ENCODE measurements around the gene MUS81. TPM values are rescaled to one million over a fixed set of nuclear protein-coding genes. Genes with fewer than 3 reads are reported as not detected.

Gene MUS81
- polyA plus RNA-seq, 2 of the 4 experiments (the other 2 are of a cell fraction) = 27.8 to 33.4 TPM

DNA sequence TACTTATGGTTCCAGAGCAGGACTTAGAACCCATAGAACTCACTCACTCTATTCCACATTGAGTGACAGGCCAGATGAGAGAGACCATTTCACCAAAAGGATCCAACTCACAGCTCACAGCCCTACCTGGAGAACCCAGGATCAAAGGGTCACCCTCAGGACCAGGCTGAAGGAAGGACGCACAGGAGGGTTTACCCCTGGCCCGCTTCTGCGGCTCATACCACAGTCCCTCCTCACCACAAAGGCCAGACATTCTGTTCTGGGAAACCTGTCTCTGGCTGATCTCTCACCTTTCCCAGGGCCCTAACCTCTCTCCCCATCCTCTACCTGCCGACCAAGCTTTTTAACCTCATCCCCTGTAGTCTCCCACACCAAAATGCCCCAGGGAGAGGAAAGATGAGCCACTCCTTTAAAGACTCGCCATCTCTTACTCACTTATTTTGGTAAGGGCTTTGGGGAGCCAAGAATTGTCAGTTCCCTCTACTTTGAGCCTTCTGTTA is 35.3 kb downstream of the MUS81 start:
- no peak overlapping the region for H3K4me3 ChIP-seq
- WGBS (ENCODE audit: missing lambda C conversion rate) = 87% methylated on average over 5 of the region's 5 CpGs
- H3K4me2 ChIP-seq = no peak overlapping the region
- POLR2A ChIA-PET = interaction anchor here (1.1 kb wide), 1 partner anchor 16 kb away, joined by 3 read pairs; no protein-coding TSS in a partner anchor
- no peaks in the 10 kb centered on the region for H3K9me3 ChIP-seq
- DNase-seq (ENCODE audit: low read depth in 1 of 2, low spot score in 1 of 2) (no peak), ATAC-seq (no peak), FAIRE-seq (no peak)
- TF ChIP-seq CBX2 (IDR thresholded peaks at IDR 0.05; ENCODE audit: borderline replicate concordance, low read depth) (no peak), CEBPB (IDR thresholded peaks at IDR 0.05) (no peak), HEYL (CRISPR knock-in tag; IDR thresholded peaks at IDR 0.05) (no peak), EHMT2 (IDR thresholded peaks at IDR 0.05; ENCODE audit: low read depth) (no peak), MAZ (IDR thresholded peaks at IDR 0.05; ENCODE audit: borderline replicate concordance, low read depth, low read length) (no peak), CHD2 (IDR thresholded peaks at IDR 0.05; ENCODE audit: low read length, partially characterized antibody) (no peak), SREBF2 (IDR thresholded peaks at IDR 0.05) (no peak), JUNB (IDR thresholded peaks at IDR 0.05) (no peak), ESRRA (IDR thresholded peaks at IDR 0.05; ENCODE audit: borderline replicate concordance, low read length) (no peak), HOXA7 (CRISPR knock-in tag; IDR thresholded peaks at IDR 0.05) (peak; percentile 74; the same call in 1 of the 2 replicates), RFX5 (IDR thresholded peaks at IDR 0.05) (no peak), NFE2L2 (conservative IDR thresholded peaks at IDR 0.05; ENCODE audit: low read length) (no peak), ZSCAN20 (CRISPR knock-in tag; IDR thresholded peaks at IDR 0.05) (no peak), GATA3 (IDR thresholded peaks at IDR 0.05; ENCODE audit: borderline replicate concordance) (no peak), TFCP2L1 (CRISPR knock-in tag; IDR thresholded peaks at IDR 0.05) (no peak), EP300 (IDR thresholded peaks at IDR 0.05) (no peak), KDM1A (IDR thresholded peaks at IDR 0.05; ENCODE audit: low read depth) (no peak), SMC3 (IDR thresholded peaks at IDR 0.05) (no peak), ZFP36 (IDR thresholded peaks at IDR 0.05; ENCODE audit: borderline replicate concordance, partially characterized antibody) (no peak), POLR2AphosphoS2 (conservative IDR thresholded peaks at IDR 0.05; ENCODE audit: low read length) (peak; percentile 92; the same call in 1 of the 2 replicates), POLR2A (IDR thresholded peaks at IDR 0.05; ENCODE audit: low read length) (no peak), HOXB5 (CRISPR knock-in tag; IDR thresholded peaks at IDR 0.05) (no peak), CBX8 (IDR thresholded peaks at IDR 0.05) (no peak), BHLHE40 (IDR thresholded peaks at IDR 0.05; ENCODE audit: low read depth, low read length) (no peak), KDM5A (IDR thresholded peaks at IDR 0.05) (no peak), RCOR1 (IDR thresholded peaks at IDR 0.05; ENCODE audit: low read depth, low read length) (no peak), TP53 (CRISPR knock-in tag; IDR thresholded peaks at IDR 0.05) (0 out of 2 replicates have a peak, but pooled peaks have one; percentile 81), FOSB (CRISPR knock-in tag; IDR thresholded peaks at IDR 0.05) (peak; percentile 11)
- TF ChIP-seq, protein P1, sequence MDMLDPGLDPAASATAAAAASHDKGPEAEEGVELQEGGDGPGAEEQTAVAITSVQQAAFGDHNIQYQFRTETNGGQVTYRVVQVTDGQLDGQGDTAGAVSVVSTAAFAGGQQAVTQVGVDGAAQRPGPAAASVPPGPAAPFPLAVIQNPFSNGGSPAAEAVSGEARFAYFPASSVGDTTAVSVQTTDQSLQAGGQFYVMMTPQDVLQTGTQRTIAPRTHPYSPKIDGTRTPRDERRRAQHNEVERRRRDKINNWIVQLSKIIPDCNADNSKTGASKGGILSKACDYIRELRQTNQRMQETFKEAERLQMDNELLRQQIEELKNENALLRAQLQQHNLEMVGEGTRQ (IDR thresholded peaks at IDR 0.05) = no peak
- TF ChIP-seq, protein P2, sequence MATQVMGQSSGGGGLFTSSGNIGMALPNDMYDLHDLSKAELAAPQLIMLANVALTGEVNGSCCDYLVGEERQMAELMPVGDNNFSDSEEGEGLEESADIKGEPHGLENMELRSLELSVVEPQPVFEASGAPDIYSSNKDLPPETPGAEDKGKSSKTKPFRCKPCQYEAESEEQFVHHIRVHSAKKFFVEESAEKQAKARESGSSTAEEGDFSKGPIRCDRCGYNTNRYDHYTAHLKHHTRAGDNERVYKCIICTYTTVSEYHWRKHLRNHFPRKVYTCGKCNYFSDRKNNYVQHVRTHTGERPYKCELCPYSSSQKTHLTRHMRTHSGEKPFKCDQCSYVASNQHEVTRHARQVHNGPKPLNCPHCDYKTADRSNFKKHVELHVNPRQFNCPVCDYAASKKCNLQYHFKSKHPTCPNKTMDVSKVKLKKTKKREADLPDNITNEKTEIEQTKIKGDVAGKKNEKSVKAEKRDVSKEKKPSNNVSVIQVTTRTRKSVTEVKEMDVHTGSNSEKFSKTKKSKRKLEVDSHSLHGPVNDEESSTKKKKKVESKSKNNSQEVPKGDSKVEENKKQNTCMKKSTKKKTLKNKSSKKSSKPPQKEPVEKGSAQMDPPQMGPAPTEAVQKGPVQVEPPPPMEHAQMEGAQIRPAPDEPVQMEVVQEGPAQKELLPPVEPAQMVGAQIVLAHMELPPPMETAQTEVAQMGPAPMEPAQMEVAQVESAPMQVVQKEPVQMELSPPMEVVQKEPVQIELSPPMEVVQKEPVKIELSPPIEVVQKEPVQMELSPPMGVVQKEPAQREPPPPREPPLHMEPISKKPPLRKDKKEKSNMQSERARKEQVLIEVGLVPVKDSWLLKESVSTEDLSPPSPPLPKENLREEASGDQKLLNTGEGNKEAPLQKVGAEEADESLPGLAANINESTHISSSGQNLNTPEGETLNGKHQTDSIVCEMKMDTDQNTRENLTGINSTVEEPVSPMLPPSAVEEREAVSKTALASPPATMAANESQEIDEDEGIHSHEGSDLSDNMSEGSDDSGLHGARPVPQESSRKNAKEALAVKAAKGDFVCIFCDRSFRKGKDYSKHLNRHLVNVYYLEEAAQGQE (IDR thresholded peaks at IDR 0.05) = no peak
- TF ChIP-seq, protein P3, sequence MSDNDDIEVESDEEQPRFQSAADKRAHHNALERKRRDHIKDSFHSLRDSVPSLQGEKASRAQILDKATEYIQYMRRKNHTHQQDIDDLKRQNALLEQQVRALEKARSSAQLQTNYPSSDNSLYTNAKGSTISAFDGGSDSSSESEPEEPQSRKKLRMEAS (IDR thresholded peaks at IDR 0.05) = no peak
- TF ChIP-seq, protein P4, sequence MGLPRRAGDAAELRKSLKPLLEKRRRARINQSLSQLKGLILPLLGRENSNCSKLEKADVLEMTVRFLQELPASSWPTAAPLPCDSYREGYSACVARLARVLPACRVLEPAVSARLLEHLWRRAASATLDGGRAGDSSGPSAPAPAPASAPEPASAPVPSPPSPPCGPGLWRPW (IDR thresholded peaks at IDR 0.05) = no peak
- TF ChIP-seq, protein P5, sequence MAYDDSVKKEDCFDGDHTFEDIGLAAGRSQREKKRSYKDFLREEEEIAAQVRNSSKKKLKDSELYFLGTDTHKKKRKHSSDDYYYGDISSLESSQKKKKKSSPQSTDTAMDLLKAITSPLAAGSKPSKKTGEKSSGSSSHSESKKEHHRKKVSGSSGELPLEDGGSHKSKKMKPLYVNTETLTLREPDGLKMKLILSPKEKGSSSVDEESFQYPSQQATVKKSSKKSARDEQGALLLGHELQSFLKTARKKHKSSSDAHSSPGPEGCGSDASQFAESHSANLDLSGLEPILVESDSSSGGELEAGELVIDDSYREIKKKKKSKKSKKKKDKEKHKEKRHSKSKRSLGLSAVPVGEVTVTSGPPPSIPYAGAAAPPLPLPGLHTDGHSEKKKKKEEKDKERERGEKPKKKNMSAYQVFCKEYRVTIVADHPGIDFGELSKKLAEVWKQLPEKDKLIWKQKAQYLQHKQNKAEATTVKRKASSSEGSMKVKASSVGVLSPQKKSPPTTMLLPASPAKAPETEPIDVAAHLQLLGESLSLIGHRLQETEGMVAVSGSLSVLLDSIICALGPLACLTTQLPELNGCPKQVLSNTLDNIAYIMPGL (CRISPR knock-in tag; IDR thresholded peaks at IDR 0.05; ENCODE audit: borderline replicate concordance) = 0 out of 2 replicates have a peak, but pooled peaks have one; percentile 11
- TF ChIP-seq, protein P6, sequence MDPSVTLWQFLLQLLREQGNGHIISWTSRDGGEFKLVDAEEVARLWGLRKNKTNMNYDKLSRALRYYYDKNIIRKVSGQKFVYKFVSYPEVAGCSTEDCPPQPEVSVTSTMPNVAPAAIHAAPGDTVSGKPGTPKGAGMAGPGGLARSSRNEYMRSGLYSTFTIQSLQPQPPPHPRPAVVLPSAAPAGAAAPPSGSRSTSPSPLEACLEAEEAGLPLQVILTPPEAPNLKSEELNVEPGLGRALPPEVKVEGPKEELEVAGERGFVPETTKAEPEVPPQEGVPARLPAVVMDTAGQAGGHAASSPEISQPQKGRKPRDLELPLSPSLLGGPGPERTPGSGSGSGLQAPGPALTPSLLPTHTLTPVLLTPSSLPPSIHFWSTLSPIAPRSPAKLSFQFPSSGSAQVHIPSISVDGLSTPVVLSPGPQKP (IDR thresholded peaks at IDR 0.05; ENCODE audit: low read depth, low read length) = no peak
- CTCF ChIA-PET = interaction anchor here (1.0 to 31.6 kb wide), 6 partner anchors 2 to 116 kb away, joined by 3 to 618 read pairs (median 7); partner anchors contain the start of genes C11orf68, CCDC85B, DRAP1 and FIBP
- H3K4me1 ChIP-seq = peaks cover 54% of the 10 kb centered on the region
- peak overlapping the region in 1 of 2 experiments; percentile 10; a peak in 1 of 6 replicates for H3K27ac ChIP-seq
